Effector memory CD8-positive, alpha-beta T cell (primary cell): ENCODE data around the gene DMRTB1.

Source experiments
- ATAC-seq: fragments of 150-1000 bp; cut with Tn5 transposase; replicated peaks from 2 replicates; pipeline ENCODE4 v1.10.0; 2021; ENCODE audit warnings: mild to moderate bottlenecking, moderate library complexity
- DNase-seq, 3 experiments: peaks; one replicate each; pipeline ENCODE4 v3.0.0; 2021
- H3K27ac Mint-ChIP-seq, 2 donors: one replicate each; pipeline ENCODE4 v1.8.0; 2022; ENCODE audit warnings: mild to moderate bottlenecking in 2 of 2, mixed read lengths in 2 of 2, moderate library complexity in 2 of 2
- H3K27me3 Mint-ChIP-seq, 2 donors: one replicate each; pipeline ENCODE4 v1.8.0; 2022; ENCODE audit warnings: mixed read lengths in 2 of 2
- H3K36me3 Mint-ChIP-seq: one replicate; pipeline ENCODE4 v1.8.0; 2022; ENCODE audit warnings: mild to moderate bottlenecking, moderate library complexity, mixed read lengths; ENCODE audit not compliant: insufficient read depth
- H3K4me1 Mint-ChIP-seq, 2 donors: one replicate each; pipeline ENCODE4 v1.8.0; 2022; ENCODE audit warnings: low read depth in 2 of 2, mixed read lengths in 2 of 2
- H3K4me3 Mint-ChIP-seq, 2 donors: one replicate each; pipeline ENCODE4 v1.8.0; 2022; ENCODE audit warnings: mild to moderate bottlenecking in 2 of 2, mixed read lengths in 2 of 2, moderate library complexity in 2 of 2
- H3K9me3 Mint-ChIP-seq, 2 donors: one replicate each; pipeline ENCODE4 v1.8.0; 2022; ENCODE audit warnings: mixed read lengths in 2 of 2

DMRTB1 gene

DNA sequence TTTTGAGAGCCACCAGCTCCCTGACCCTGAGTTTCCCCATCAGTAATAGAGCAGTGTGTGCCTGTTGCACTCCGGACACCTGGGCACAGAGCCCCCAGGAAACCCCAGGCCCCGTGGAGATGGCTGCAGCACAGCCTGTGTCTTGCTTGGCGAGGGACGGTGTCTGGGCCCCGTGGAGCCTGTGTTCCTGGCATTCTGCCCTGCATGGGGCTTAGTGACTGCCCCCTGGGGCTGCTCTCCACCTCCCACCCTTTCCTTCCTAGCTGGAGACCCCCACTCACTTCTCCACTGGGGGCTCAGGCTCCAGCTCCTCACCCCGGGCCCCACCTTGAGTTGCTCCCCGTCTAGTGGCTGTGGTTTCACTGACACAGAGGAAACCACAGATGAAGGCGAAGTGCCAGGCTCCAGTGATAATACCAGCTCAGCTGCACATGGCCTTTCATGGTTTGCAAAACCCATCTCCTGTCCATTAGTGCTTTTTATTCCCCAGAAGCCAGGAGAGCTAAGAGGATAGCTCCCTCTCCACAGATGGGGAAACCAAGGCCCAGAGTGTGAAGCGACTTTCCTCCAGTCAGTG, 39.4 kb downstream of the DMRTB1 start:
- Mint-ChIP-seq H3K4me3 (peak overlapping the region in 1 of 2 donors; percentile 33), H3K4me1 (peaks cover 9 to 10% of the 10 kb centered on the region in 2 donors), H3K36me3 (no peaks in the 10 kb centered on the region), H3K27ac (peak overlapping the region in 1 of 2 donors; percentile 59), H3K9me3 (no peaks in the 10 kb centered on the region), H3K27me3 (peaks cover 0 to 29% of the 10 kb centered on the region in 2 donors)
- ATAC-seq (peak; percentile 69), DNase-seq (peak in 1 of 3 experiments; percentile 21)

DNA sequence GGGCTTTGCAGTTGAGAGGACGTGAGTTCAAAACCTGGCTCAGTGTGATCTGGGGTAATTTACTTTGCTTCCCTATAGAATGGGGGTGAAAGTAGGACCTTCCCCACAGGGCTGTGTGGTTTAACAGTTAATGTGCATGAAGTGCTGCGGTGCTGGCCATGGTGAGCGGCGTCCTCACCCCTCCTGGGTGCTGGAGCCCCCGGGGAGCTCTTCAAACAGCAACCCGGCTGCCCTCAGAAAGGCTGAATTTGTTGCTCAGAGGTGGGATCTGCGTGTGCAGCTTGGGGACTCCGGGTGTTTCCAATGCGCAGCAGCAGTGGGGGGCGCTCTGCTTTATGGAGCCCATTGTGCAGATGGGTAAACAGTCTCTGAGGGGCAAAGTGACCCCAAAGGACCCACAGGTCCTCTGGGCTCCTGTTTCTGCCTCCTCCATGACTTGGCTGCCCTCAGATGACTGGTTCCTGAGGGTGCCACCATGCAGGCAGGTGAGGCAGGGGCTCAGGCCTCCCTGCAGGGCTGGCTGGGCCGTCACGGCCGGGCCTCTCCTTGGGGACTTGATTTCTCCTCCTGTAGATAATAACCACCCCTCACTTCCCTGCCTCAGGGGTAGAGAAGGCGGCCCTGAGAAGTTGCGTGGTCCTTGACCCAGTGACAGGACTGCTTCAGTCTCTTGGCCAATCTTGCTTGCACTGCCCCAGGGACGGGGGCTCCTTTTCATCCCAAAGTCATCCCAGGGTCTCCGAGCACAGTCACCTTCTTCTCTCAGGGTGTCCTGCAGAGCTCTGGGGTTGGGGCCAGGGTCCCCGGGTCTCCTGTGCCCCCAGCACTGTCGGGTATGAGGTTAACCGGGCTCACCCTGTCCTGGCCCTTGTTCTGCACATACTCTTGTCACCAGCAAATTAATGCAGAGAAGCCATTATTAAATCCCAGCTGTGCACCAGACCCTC, 40.3 kb downstream of the DMRTB1 start:
- Mint-ChIP-seq H3K27ac (peak overlapping the region in 1 of 2 donors; percentile 59), H3K9me3 (no peaks in the 10 kb centered on the region), H3K27me3 (peaks cover 0 to 35% of the 10 kb centered on the region in 2 donors), H3K4me1 (peaks cover 9 to 10% of the 10 kb centered on the region in 2 donors), H3K4me3 (peak overlapping the region in 1 of 2 donors; percentile 33), H3K36me3 (no peaks in the 10 kb centered on the region)
- no peak for ATAC-seq
- DNase-seq, result no peak

GRCh38 chr1:53500204-53501064, 41.2 kb downstream of the DMRTB1 start:
- H3K9me3 Mint-ChIP-seq, result no peaks in the 10 kb centered on the region
- no peak overlapping the region for H3K4me3 Mint-ChIP-seq
- H3K27ac Mint-ChIP-seq, result peak overlapping the region in 1 of 2 donors; percentile 41
- peaks cover 0 to 35% of the 10 kb centered on the region in 2 donors for H3K27me3 Mint-ChIP-seq
- peaks cover 9 to 10% of the 10 kb centered on the region in 2 donors for H3K4me1 Mint-ChIP-seq
- no peaks in the 10 kb centered on the region for H3K36me3 Mint-ChIP-seq
- ATAC-seq, result no peak
- no peak for DNase-seq

GRCh38 chr1:53501065-53502005, 42.1 kb downstream of the DMRTB1 start:
- H3K4me3 Mint-ChIP-seq, result no peak overlapping the region
- no peaks in the 10 kb centered on the region for H3K36me3 Mint-ChIP-seq
- H3K9me3 Mint-ChIP-seq, result no peaks in the 10 kb centered on the region
- peaks cover 9 to 10% of the 10 kb centered on the region in 2 donors for H3K4me1 Mint-ChIP-seq
- ATAC-seq, result no peak
- peak overlapping the region in 1 of 2 donors; percentile 41 for H3K27ac Mint-ChIP-seq
- H3K27me3 Mint-ChIP-seq, result peaks cover 0 to 35% of the 10 kb centered on the region in 2 donors
- no peak for DNase-seq

- Mint-ChIP-seq H3K27ac (no peak overlapping the region), H3K9me3 (no peaks in the 10 kb centered on the region), H3K4me3 (no peak overlapping the region), H3K36me3 (no peaks in the 10 kb centered on the region), H3K27me3 (peaks cover 0 to 35% of the 10 kb centered on the region in 2 donors), H3K4me1 (peaks cover 9 to 10% of the 10 kb centered on the region in 2 donors)
- ATAC-seq (no peak), DNase-seq (no peak)
These were observed 43.6 kb downstream of the DMRTB1 start for GRCh38 chr1:53502641-53503432.

- Mint-ChIP-seq H3K27ac (no peak overlapping the region), H3K4me3 (no peak overlapping the region), H3K4me1 (peaks cover 7 to 8% of the 10 kb centered on the region in 2 donors), H3K36me3 (no peaks in the 10 kb centered on the region), H3K9me3 (no peaks in the 10 kb centered on the region), H3K27me3 (peaks cover 0 to 32% of the 10 kb centered on the region in 2 donors)
- ATAC-seq, result no peak
- DNase-seq, result no peak
These were observed 44.4 kb downstream of the DMRTB1 start for GRCh38 chr1:53503433-53504217.

DNA sequence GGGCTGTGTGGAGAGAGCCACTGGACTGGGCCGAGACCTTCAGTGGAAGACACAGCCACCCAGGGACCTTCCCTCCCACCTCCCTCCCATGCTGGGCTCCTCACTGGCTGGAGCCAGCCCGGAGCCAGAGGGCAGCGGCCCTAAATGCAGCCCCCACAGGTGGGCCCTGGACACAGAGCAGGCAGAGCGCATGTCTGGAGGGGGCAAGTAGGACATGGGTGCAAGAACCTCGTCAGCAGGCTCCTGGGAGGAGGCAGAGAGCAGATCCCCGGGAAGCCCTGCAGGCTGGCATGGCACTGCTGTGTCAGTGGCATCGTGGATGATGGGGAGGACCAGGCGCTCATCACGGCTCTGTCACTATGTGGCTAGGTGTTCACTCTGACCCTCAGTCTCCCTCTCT, 45.7 kb downstream of the DMRTB1 start:
- DNase-seq (no peak), ATAC-seq (no peak)
- Mint-ChIP-seq H3K36me3 (no peaks in the 10 kb centered on the region), H3K4me3 (no peak overlapping the region), H3K4me1 (peaks cover 3 to 4% of the 10 kb centered on the region in 2 donors), H3K27ac (no peak overlapping the region), H3K9me3 (no peaks in the 10 kb centered on the region), H3K27me3 (peaks cover 0 to 25% of the 10 kb centered on the region in 2 donors)

- no peak for ATAC-seq
- H3K9me3 Mint-ChIP-seq, result no peaks in the 10 kb centered on the region
- no peak overlapping the region for H3K27ac Mint-ChIP-seq
- H3K4me3 Mint-ChIP-seq, result no peak overlapping the region
- H3K27me3 Mint-ChIP-seq, result peaks cover 0 to 25% of the 10 kb centered on the region in 2 donors
- H3K4me1 Mint-ChIP-seq, result peaks cover 3 to 4% of the 10 kb centered on the region in 2 donors
- no peak for DNase-seq
- no peaks in the 10 kb centered on the region for H3K36me3 Mint-ChIP-seq
These were observed 46.2 kb downstream of the DMRTB1 start for GRCh38 chr1:53505401-53505800.

- Mint-ChIP-seq H3K4me3 (no peak overlapping the region), H3K9me3 (no peaks in the 10 kb centered on the region), H3K27me3 (peaks cover 0 to 20% of the 10 kb centered on the region in 2 donors), H3K36me3 (no peaks in the 10 kb centered on the region), H3K27ac (peak overlapping the region in 1 of 2 donors; percentile 49), H3K4me1 (peaks cover 3 to 4% of the 10 kb centered on the region in 2 donors)
- DNase-seq (no peak), ATAC-seq (no peak)
These were observed 46.7 kb downstream of the DMRTB1 start for GRCh38 chr1:53505891-53506290.

- Mint-ChIP-seq H3K36me3 (no peaks in the 10 kb centered on the region), H3K27ac (peak overlapping the region in 1 of 2 donors; percentile 49), H3K27me3 (peaks cover 0 to 14% of the 10 kb centered on the region in 2 donors), H3K4me3 (no peak overlapping the region), H3K4me1 (peaks cover 3 to 4% of the 10 kb centered on the region in 2 donors), H3K9me3 (no peaks in the 10 kb centered on the region)
- no peak for DNase-seq
- no peak for ATAC-seq
These were observed 47.3 kb downstream of the DMRTB1 start for GRCh38 chr1:53506355-53507050.
